ENCODE results near the gene SAMD15.

- TF ChIP-seq CTCF (conservative IDR thresholded peaks at IDR 0.05; ENCODE audit: low read depth in 2 of 2): peak; percentile 51 to 79
- TF ChIP-seq EZH2 (IDR thresholded peaks at IDR 0.05; ENCODE audit: low read depth, unreplicated experiment): no peak
- no peak for TF ChIP-seq CREB1 (CRISPR knock-in tag; IDR thresholded peaks at IDR 0.05; ENCODE audit: low read depth)
- no peak for TF ChIP-seq EZH2phosphoT487 (IDR thresholded peaks at IDR 0.05; ENCODE audit: unreplicated experiment)
- no peak for TF ChIP-seq POLR2AphosphoS5 (IDR thresholded peaks at IDR 0.05; ENCODE audit: low read depth)
- TF ChIP-seq REST (IDR thresholded peaks at IDR 0.05; ENCODE audit: unreplicated experiment): no peak
- no peak for TF ChIP-seq JUNB (IDR thresholded peaks at IDR 0.05; ENCODE audit: unreplicated experiment)
- TF ChIP-seq NANOG (IDR thresholded peaks at IDR 0.05; ENCODE audit: borderline replicate concordance): no peak
- TF ChIP-seq ETS1 (IDR thresholded peaks at IDR 0.05): no peak
- TF ChIP-seq ZNF114 (CRISPR knock-in tag; IDR thresholded peaks at IDR 0.05): no peak
- peak; percentile 75; the same call in 1 of the 2 replicates for TF ChIP-seq ZNF462 (CRISPR knock-in tag; IDR thresholded peaks at IDR 0.05)
- no peak for TF ChIP-seq ZNF331 (CRISPR knock-in tag; IDR thresholded peaks at IDR 0.05; ENCODE audit: low read depth)
Measured at GRCh38 chr14:77409131-77409533, 32.0 kb downstream of the SAMD15 start.
